NT2/D1 (cell line): Measurements from ENCODE around the gene SPATA31D1.

Experiments
- DNase-seq: peaks from one replicate; pipeline ENCODE4 v3.0.0-alpha.2; 2011; ENCODE audit warnings: low read depth, low spot score
- H3K27me3 ChIP-seq: 2 replicates; pipeline ENCODE4 v1.6.0; 2011; ENCODE audit warnings: mild to moderate bottlenecking; ENCODE audit not compliant: insufficient read length, insufficient read depth
- H3K36me3 ChIP-seq: 2 replicates; pipeline ENCODE4 v1.6.1; 2011; ENCODE audit warnings: mild to moderate bottlenecking, low read length, mixed read lengths; ENCODE audit not compliant: insufficient read depth, insufficient read length
- H3K4me1 ChIP-seq: 2 replicates; pipeline ENCODE4 v1.5.1; 2011; ENCODE audit not compliant: insufficient read depth, insufficient read length
- H3K4me3 ChIP-seq: 2 replicates; pipeline ENCODE4 v1.5.1; 2011; ENCODE audit warnings: low read depth; ENCODE audit not compliant: insufficient read length
- H3K9ac ChIP-seq: 2 replicates; pipeline ENCODE4 v1.6.0; 2011; ENCODE audit warnings: low read depth; ENCODE audit not compliant: insufficient read length
- H3K9me3 ChIP-seq: 2 replicates; pipeline ENCODE4 v1.5.1; 2011; ENCODE audit warnings: mild to moderate bottlenecking, low read length; ENCODE audit not compliant: insufficient read depth
- SUZ12 ChIP-seq: IDR thresholded peaks from 2 replicates; pipeline ENCODE4 v1.6.1; 2011; ENCODE audit not compliant: insufficient read length, insufficient read depth; ENCODE audit errors: extremely low read depth
- YY1 ChIP-seq: IDR thresholded peaks from 2 replicates; pipeline ENCODE4 v1.6.1; 2011; ENCODE audit not compliant: insufficient read length, insufficient read depth
- ZNF274 ChIP-seq: IDR thresholded peaks from 2 replicates; pipeline ENCODE4 v1.6.1; 2011; ENCODE audit warnings: mild to moderate bottlenecking, low read depth, low read length

Gene SPATA31D1

GRCh38 chr9:81989700-81990099 lies 1.1 kb downstream of the SPATA31D1 start:
- H3K27me3 ChIP-seq: no peaks in the 10 kb centered on the region
- no peaks in the 10 kb centered on the region for H3K4me1 ChIP-seq
- no peak for DNase-seq
- no peak overlapping the region for H3K4me3 ChIP-seq
- TF ChIP-seq ZNF274 (no peak), SUZ12 (no peak), YY1 (no peak)
- H3K36me3 ChIP-seq: no peaks in the 10 kb centered on the region
- H3K9ac ChIP-seq: no peak overlapping the region
- no peaks in the 10 kb centered on the region for H3K9me3 ChIP-seq

GRCh38 chr9:81993656-81994055 lies 5.1 kb downstream of the SPATA31D1 start:
- Histone ChIP-seq H3K9ac (no peak overlapping the region), H3K27me3 (no peaks in the 10 kb centered on the region), H3K36me3 (no peaks in the 10 kb centered on the region), H3K9me3 (no peaks in the 10 kb centered on the region), H3K4me3 (no peak overlapping the region), H3K4me1 (no peaks in the 10 kb centered on the region)
- DNase-seq: no peak
- no peak for TF ChIP-seq ZNF274
- no peak for TF ChIP-seq SUZ12
- TF ChIP-seq YY1: no peak

GRCh38 chr9:81999806-82000205 lies 11.2 kb downstream of the SPATA31D1 start:
- Histone ChIP-seq H3K36me3 (no peaks in the 10 kb centered on the region), H3K4me3 (no peak overlapping the region), H3K9ac (no peak overlapping the region), H3K4me1 (no peaks in the 10 kb centered on the region), H3K27me3 (no peaks in the 10 kb centered on the region), H3K9me3 (no peaks in the 10 kb centered on the region)
- DNase-seq: no peak
- TF ChIP-seq ZNF274 (no peak), YY1 (no peak), SUZ12 (no peak)

GRCh38 chr9:82010711-82011110 lies 22.1 kb downstream of the SPATA31D1 start:
- TF ChIP-seq YY1 (no peak), SUZ12 (no peak), ZNF274 (no peak)
- no peak overlapping the region for H3K9ac ChIP-seq
- no peaks in the 10 kb centered on the region for H3K4me1 ChIP-seq
- no peaks in the 10 kb centered on the region for H3K36me3 ChIP-seq
- H3K9me3 ChIP-seq: peaks cover 17% of the 10 kb centered on the region; the same call in 1 of the 2 replicates
- no peaks in the 10 kb centered on the region for H3K27me3 ChIP-seq
- H3K4me3 ChIP-seq: no peak overlapping the region
- DNase-seq: no peak

GRCh38 chr9:82011133-82011532 lies 22.6 kb downstream of the SPATA31D1 start:
- no peak for DNase-seq
- Histone ChIP-seq H3K9me3 (peaks cover 17% of the 10 kb centered on the region; the same call in 1 of the 2 replicates), H3K9ac (no peak overlapping the region)

GRCh38 chr9:82012276-82012675 lies 23.7 kb downstream of the SPATA31D1 start:
- Histone ChIP-seq H3K9ac (no peak overlapping the region), H3K27me3 (no peaks in the 10 kb centered on the region), H3K9me3 (peaks cover 17% of the 10 kb centered on the region; the same call in 1 of the 2 replicates), H3K4me1 (no peaks in the 10 kb centered on the region), H3K4me3 (no peak overlapping the region), H3K36me3 (no peaks in the 10 kb centered on the region)
- TF ChIP-seq ZNF274 (no peak), YY1 (no peak), SUZ12 (no peak)
- DNase-seq: no peak

More at GRCh38 chr9:82011133-82011532, 22.6 kb downstream of the SPATA31D1 start:
- Histone ChIP-seq H3K27me3 (no peaks in the 10 kb centered on the region), H3K36me3 (no peaks in the 10 kb centered on the region), H3K4me1 (no peaks in the 10 kb centered on the region), H3K4me3 (no peak overlapping the region)
- no peak for TF ChIP-seq YY1
- no peak for TF ChIP-seq SUZ12
- no peak for TF ChIP-seq ZNF274

- Histone ChIP-seq H3K4me3 (no peak overlapping the region), H3K9me3 (peaks cover under 1% of the 10 kb centered on the region; the same call in 1 of the 2 replicates), H3K9ac (no peak overlapping the region), H3K4me1 (no peaks in the 10 kb centered on the region), H3K27me3 (no peaks in the 10 kb centered on the region), H3K36me3 (no peaks in the 10 kb centered on the region)
- no peak for DNase-seq
- no peak for TF ChIP-seq YY1
- no peak for TF ChIP-seq SUZ12
- TF ChIP-seq ZNF274: no peak
These were observed 31.8 kb downstream of the SPATA31D1 start for GRCh38 chr9:82020331-82020730.
